HG03097 (cell line): ENCODE results near the gene MAP2K3.

ENCODE experiments used
- ATAC-seq: cut with Tn5 transposase; IDR thresholded peaks from one replicate; pipeline ENCODE4 v1.9.1; 2021; ENCODE audit not compliant: unreplicated experiment, low FRiP score

The MAP2K3 gene

DNA sequence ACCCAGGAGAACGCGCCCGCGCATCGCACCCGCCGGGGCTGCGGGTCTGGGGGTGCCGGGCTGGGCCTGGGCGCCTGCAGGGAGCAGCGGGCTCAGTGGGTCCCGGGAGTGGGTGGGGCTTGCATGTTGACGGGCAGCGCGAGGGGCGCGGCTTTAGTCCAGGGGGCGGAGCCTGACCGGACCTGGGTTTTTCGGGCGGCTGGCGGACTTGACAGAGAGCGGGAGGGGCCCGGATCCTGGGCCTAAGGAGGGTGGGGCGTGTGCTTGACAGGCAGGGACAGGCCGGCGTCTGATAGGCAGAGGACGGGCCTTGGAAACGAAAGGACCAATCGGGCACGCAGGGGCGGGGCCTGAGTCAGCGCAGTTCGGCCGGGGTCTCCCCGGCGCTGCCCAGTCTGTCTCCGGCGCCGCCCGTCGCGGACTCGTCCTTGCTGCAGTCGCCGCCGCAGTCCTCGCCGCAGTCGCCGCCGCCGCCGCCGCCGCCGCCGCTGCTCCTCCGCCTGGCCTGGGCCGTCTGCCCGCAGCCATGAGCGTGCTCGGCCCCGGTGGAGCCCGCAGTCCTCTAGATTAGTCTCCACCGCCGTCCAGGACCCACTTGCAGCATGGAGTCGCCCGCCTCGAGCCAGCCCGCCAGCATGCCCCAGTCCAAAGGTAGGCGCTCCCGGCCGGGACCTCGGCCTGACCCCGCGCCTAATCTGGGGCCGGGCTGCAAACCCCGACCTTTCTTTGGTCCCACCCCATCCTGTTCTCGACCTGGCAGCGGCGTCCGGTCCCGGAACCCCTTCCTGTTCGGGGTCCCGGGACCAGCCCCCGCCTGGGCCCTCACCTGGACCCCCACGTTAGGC lies at the start of gene MAP2K3:
TSS of gene MAP2K3 (plus strand) at position 393 of the 845 bp plus-strand sequence. CDS start at position 603, 210 bp downstream.
- ATAC-seq: peak; percentile 55

DNA sequence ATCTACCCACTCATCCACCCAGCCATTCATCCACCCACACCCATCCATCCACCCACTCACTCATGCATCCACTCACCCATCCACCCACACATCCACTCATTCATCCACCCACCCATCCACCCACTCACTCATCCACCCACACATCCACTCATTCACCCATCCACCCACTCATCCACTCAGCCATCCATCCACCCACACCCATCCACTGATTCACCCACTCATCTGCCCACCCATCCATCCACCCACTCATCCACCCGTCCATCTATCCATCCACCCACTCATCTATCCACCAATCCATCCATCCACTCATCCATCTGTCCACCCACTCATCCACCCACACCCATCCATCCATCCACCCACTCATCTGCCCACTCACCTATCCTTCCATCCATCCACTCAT lies 48.6 kb upstream of the MAP2K3 start:
- ATAC-seq: no peak

DNA sequence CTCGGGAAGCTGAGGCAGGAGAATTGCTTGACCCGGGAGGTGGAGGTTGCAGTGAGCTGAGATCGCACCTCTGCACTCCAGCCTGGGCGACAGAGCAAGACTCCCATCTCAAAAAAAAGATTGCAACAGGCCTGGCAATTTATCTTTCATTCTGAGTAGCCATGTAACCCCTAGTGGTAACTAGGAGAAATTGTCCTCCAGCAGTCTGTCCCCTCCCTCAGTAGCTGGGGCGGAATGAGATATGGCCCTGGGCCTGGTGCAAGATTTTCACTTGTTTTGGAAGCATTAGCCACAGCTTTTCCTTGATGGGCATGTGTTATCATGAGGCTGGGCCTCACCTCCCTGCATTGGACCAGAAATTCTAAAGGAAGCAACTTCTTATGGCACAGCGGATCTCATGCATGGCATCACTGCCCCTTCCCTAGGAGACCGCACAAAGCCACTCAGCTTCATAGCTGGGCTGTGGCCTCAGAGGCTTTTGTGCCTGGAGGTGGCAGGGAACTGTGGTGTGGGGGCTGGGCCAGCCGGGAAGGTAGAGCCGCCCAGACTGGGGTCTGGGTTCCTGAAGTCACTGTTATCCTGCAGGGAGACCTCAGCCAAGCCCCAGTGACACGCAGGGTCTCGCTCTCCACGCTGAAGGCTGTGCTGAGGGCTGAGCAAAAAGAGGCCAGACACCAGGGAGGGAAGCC lies 44.7 kb upstream of the MAP2K3 start:
- no peak for ATAC-seq

DNA sequence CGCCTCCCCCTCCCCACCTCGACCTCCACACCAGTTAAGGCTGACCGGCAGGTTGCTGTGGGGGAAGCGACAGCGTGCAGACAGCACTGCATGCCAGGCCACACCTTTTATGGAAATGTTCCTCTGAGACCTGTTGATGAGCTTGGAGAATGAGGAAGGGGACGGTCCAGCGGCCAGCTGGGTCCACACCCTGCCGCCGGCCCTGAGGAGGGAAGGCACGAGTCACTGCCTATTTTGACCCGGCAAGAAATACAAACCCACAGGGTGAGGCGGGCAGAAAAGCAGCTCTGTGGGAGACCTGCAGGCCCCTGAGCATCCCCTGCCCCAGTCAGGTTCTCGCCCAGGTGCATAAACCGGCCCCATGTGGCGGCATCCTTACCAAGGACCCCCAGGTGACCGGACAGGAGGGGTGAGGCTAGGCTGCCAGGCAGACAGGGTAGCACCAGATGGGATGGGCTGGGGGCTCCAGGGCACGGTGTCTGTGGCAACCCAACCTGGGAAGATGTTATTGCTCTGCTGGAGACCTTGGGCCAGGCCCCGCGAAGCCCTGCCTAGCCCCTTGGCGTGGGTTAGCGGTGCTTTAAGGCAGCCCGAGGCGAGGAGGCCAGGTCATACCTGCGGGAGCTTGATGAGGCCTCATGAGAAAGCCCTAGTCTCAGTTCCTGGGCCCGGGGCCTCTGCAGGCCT lies 44.0 kb upstream of the MAP2K3 start:
- ATAC-seq: no peak

DNA sequence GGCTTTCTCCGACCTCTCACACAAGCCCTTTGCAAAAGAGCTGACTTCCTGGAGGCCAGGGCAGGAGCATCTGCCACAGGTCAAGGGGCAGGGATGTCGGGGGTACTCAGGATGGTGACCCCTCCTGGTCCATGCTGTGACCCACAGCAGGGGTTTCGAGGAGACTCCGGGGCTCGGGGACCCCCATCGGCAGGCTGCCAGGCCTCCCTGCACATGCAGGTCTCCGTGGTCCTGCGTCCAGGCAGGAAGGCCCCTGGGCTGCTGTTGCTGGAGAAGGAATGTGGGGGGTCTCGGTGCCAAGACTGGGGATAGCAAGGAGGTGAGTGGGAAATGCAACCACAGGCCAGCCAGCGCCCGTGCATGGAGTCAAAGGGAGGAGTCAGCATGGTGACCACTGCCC lies 42.9 kb upstream of the MAP2K3 start:
- no peak for ATAC-seq

DNA sequence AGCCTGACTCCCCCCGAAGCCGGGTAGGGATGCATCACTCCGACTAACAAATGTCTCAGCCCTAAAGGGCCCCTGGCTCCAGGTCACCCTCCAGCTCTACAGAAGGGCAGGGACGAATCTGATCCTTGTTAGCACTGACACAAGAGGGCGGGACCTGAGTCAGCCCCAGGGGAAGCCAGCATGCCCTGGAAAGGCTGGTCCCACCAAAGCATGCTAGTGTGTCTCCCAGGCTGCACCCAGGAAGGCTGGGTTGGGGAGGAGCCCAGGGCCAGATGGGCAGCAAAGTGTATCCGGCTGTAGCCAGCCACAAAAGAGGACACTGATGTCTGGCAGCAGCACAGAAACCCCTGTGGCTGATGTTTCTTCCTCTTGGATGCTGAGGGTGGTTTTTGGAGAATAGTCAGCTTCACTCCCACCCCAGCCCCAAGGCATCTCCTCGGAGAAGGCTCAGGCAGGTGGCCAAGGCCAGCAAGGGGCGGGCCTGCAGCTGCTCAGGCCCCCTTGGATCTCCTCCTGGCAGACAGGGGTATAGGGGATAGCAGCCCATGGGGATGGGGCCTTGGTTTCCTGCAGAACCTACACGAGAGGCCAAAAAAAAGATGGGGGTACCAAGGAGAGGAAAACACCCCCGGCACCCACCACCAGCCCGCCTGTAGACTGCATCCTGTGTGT lies 42.3 kb upstream of the MAP2K3 start:
- ATAC-seq: no peak

DNA sequence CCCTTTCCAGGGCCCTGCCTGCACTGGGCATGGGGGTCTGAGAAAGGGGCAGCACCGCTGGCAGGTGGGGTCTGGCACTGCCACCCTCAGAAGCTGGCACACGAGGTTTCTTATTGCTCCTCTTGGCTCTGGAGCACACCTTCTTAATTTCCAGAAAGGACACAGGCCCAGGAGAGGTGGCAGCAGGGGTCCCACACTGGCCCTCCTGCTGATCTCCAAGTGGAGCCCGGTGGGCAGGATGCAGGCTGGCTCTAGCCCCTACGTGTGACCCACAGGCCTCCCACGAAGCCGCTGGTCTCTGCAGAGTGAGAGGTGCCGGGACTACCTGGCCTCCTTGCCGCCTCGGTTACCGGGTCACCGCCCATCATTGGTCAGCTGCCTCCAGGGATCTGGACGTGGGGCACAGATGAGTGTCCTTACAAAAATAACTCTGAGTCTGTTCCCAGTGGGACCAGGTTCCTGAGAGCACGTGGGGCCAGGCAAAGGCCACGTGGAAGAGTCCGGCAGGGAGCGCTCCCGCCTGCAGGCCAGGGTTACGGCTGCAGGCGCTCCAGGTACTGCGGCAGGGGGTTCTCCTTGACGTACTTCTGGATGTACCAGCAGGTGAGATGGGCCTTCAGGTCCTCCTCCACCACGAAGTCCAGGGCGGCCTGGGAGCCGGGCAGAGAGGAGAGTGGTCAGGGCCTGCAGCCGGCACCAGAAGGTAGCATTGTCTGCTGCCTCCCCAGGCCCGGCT lies 41.6 kb upstream of the MAP2K3 start:
- ATAC-seq: no peak

DNA sequence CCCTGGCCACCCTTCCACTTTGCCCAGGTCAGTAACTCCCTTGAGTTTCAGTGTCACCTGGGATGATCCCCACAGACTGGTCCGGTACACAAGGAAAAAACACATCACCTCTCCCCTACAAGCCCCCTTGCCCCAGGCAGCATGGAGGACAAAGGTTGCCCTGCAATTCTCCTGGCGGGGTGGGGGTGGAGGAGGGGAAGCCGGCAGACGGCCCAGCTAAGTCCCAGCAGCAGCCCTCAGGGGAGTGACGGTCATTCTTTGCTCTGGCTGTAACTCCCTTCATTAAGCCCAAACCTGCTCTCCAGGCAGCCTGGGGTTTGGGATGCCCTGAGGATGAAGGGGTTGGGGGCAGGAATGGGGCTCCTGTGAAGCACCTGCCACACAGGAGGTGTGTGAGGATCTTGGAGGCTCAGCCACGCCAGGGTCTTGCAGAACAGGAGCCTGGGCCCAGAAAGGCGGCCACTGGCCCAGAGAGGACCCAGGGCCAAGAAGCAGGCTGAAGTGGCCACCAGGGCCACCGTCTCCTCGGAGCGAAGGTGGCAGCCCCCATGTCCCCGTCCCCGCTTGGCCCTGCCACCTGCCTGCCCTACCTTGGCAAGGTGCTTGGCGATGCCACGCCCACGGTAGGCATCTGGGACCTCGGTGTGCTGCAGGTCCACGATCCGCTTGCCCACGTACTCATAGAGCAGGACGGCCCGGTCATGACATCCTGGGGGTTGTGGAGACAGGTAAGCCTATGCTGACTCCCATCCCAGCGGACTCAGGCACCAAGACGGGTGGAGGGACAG lies 40.8 kb upstream of the MAP2K3 start:
- ATAC-seq: no peak

DNA sequence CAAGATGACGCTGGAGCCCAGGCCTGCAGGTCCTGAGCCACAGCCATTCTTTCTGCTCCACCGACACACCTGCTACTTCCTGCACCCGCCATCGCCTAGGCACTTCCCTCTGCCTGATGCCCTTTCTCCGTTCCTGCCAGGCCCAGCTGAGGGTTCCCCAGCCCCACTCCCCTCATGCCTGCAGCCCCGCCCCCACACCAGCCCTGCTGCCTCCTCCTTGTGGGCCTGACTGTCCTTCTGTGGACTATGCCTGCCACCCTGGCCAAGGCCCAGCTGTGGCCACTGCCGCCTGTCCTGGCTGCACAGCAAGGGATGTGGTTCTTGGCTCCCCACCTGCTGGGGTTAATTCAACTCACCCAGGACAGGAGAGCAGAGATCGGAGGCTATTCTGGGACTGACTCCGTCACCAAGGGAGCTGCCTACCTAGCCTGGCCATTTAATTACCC lies 38.8 kb upstream of the MAP2K3 start:
- no peak for ATAC-seq

DNA sequence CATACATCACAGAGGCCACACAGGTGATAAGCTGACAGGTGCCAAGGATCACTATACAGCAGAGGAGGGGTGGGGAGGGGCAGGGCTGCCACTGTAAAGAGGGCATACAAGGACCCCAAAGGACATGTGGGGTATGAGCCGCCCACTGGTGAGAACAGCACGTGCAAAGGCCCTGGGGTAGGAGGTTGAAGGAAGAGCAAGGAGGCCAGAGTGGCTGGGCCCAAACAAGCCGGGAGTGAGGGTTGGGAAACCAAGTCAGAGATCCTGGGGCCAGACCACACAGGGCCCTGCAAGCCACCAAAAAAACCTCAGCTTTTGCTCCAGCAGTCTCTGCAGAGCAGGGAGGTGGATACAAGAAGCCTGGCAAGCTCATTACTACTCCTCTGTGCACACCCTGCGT lies 37.8 kb upstream of the MAP2K3 start:
- no peak for ATAC-seq

DNA sequence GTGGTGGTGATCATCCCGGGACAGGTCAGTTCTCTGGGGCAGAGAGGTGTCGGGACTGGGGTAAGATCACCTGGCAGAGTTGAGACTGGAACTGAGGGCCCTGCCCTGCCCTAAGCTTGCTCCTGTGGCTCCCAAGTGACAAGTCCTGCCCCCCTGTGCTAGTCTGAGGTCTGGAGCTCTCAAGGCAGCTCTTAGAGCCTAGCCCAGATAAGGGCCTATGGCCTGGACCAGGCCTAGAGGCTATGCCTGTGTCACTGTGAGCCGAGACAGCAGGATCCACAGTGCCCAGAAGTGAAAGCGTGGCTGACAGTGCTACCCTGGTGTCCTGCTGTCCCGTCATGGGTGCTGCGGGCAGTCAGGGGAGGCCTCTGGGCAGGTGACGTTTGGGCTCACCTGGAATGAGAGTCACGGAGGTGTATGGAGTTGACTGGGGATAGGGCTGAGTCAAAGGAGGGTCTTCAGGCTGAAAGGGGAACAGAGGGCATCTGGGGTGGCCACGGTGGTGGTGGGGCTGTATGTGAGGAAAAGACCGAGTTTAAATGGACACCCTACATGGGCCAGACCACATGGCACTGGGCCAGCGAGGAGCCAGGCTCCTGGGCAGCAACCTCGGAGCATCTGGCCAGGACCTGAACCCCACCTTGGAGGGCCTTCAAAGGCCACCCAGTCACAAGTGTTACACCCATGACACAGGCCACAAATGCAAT lies 36.8 kb upstream of the MAP2K3 start:
- ATAC-seq: no peak

DNA sequence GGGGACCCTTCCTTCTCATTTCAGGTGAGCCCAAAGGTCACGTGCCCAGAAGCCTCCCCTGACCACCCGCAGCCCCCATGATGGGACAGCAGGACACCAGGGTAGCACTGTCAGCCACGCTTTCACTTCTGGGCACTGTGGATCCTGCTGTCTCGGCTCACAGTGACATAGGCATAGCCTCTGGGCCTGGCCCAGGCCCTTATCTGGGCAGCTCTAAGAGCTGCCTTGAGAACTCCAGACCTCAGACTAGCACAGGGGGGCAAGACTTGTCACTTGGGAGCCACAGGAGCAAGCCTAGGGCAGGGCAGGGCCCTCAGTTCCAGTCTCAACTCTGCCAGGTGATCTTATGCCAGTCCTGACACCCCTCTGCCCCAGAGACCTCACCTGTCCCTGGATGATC lies 36.0 kb upstream of the MAP2K3 start:
- no peak for ATAC-seq

DNA sequence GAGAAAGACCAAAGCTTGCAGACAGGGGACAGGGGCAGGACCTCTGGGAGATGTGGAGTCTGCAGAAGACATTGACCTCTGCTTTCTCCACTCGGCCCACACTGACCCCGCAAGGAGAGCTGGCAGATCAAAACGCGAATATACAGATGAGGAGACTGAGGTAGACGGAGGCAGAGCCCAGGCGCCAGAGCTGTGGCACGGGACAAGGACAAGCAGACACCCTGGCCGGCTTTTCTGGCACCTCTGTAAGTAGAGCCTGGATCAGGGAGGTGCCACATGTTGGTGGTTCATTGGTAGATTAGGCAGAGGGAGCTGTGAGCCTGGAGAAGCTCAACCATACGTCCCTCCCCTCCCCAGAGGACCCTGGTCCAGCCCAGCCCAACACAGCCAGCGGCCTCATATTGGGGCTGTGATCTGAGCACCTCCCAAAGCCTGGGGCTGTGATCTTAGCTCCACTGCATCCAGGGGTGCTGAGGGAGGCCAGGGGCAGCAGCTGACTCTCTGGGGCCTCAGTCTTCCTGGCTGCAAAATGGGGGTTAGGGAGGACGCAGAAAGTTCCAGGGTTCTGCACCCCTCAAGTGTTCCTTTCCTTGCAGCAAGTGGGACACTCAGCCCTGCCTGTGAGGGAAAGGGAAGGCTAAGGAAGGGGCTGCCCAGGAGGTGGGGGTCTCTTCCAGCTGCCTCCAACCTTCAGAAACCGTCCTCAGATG lies 35.3 kb upstream of the MAP2K3 start:
- ATAC-seq: no peak

DNA sequence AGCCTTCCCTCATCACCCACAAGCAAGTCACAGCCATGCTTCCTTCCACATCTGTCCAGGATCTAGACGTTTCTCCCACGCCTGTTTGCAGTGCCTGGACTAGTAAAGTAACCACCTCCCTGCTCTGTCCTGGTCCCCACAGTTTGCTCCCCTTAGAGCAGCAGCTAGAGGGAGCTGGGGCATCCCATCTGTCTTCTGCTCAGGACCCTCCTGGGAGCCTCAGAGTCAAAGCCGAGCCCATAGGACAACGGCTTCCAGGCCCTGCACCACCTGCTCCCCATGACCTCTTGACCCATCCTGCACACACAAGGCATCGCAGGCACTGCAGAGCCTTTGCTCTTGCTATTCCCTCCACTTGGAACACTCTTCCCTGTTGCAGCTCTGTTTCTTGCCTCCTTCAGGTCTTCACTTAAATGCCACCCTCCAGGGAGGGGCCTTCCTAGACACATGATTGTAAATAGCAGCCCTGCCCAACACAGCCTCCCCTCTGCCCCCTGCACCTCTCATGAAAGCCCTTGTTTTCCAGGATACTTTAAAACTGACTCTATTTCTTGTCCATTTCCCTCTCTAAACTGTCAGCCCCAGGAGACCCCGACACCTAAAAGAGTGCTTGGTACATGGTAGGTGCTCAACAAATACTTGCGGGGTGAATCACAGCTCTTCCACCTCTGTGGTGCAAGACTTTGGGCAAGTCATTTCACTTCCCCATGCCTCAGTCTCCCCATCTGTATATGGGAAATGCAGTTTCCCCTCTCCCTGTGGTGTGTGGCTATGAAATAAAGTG lies 34.4 kb upstream of the MAP2K3 start:
- ATAC-seq: no peak

DNA sequence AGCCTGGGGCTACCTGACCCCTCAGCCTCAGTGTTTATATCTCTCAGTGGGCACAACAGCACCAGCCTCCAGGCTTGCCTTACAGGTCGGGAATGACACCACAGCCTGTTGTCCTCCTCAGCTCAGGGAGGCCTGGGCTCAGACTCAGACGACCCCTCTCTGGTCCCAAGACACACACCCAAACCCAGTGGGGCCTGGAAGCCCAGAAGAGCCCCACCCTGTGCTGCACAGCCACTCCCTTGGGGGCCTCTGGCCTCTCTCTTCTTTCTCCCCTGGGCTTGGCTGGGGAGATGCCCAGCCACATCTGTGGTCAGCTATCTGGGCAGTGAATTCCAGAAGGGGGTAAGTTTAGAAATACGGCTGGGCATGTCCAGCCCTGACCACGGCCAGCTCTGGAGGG lies 33.7 kb upstream of the MAP2K3 start:
- no peak for ATAC-seq

DNA sequence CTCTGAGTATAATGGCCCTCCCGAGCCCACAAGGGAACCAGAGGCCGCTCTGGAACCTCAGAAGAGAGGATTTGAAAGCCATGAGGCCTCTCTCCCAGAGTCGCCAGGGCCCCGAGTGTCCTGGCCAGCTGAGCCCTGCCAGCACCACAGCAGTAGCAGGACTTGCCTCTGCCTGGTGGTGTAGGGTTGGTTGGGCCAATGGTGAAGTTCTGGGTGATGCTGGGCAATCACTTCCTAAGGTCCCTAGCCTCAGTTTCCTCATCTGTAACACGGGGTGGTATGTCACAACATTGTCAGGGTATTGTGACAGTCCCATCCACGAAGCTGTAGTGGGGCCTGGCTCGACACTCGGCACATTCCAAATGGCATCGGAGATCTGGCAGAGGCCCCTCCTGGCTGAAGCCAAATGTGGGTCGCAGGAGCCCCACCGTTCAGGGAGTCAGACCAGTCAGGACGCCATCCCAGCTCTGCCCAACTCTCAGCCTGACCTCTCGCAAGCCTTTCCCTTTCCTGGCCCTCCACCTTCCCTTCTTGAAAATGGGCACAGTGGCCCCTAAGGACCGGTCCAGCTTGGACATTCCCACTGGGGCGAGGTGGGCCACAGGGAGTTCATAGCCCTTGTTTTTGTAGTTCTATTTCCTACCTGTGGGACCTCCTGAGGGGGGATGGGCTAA lies 33.0 kb upstream of the MAP2K3 start:
- no peak for ATAC-seq

DNA sequence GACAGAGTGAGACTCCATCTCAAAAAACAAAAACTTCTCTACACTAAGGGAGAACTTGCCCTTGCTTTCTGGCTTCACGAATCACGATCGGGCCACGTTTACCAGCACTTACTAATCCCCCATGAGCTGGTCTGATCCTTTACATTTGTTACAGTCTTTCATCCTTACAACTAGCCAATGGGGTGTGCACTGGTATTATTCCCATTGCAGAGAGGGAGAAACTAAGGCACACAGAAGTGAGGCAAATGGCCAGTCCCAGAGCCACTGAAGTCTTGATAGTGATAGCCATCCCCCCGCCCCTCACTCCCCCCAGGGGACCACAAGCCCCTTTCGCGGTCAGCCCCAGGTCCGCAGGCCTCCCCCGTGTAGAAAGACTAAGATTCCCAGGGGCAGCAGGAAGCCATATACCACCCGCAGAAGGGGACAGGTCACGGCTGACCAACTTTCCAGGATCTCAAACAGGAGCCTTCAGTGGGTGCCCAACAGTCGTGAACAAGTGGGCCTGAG lies 32.2 kb upstream of the MAP2K3 start:
- ATAC-seq: no peak
